ENCODE measurements around the gene GAN. TPM values are rescaled to one million over a fixed set of nuclear protein-coding genes. Genes with fewer than 3 reads are reported as not detected.

Gene GAN
- total and polyA plus RNA-seq, 10 of the 15 experiments (the other 5 are each of a cell fraction or from before 2014, with no cell fraction given): 0.42 to 8.4 (median 2.5) TPM

DNA sequence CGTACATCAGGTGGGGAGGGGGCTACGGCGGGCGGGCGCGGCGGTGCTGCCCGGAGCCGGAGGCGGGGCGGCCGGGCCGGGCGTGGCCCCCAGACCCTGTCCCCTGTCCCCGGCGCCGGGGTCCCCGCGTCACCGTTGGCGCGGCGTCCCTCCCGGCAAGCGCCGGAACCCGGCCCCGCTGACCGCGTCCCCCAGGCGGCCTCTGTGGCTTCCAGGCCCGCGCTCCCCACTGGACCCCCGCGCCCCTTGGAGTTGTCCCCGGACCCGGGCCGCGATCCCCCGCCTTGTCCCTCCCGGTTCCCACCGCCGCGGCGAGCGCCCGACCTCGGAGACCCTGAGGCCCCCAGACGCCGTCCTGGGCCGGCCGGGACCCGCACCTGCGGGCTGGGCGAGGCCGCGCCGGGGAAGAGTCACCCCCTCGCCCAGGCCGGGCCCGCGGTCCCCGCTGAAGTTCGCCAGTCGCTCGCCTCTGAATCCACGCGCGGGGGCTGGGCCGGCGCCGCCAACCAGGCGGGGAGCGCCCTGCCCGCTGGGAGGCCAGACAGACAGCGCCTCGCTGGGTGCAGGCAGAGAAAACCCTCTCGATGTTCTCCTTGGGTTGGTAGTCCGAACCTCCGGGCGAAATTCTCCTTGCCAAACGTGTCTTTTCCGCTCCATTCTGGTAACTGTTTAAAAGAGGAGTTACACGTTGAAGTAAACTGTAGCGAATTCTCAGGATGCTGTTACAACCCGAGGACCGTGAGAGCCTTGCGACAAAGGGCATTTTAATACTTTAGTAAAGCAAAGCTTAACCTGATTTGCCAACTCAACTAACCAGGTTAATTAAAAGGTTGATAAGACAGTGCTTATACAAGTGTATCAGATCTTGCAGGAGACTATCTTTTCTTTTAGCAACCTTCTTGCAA is 761 bp downstream of the GAN start:
- TSS peak; percentile 60 for BruUV-seq (replicated peaks)
- 0 out of 2 replicates have a peak, but pooled peaks have one; percentile 16 for TF ChIP-seq CREB1 (IDR thresholded peaks at IDR 0.05; ENCODE audit: low read depth)
- no peak for TF ChIP-seq RBBP5 (conservative IDR thresholded peaks at IDR 0.05)
- TF ChIP-seq EP300 (IDR thresholded peaks at IDR 0.05; ENCODE audit: borderline replicate concordance in 1 of 2, control insufficient read depth in 1 of 2, low read depth in 2 of 2, low read length in 2 of 2): no peak
- TF ChIP-seq, protein P1, sequence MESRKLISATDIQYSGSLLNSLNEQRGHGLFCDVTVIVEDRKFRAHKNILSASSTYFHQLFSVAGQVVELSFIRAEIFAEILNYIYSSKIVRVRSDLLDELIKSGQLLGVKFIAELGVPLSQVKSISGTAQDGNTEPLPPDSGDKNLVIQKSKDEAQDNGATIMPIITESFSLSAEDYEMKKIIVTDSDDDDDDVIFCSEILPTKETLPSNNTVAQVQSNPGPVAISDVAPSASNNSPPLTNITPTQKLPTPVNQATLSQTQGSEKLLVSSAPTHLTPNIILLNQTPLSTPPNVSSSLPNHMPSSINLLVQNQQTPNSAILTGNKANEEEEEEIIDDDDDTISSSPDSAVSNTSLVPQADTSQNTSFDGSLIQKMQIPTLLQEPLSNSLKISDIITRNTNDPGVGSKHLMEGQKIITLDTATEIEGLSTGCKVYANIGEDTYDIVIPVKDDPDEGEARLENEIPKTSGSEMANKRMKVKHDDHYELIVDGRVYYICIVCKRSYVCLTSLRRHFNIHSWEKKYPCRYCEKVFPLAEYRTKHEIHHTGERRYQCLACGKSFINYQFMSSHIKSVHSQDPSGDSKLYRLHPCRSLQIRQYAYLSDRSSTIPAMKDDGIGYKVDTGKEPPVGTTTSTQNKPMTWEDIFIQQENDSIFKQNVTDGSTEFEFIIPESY (IDR thresholded peaks at IDR 0.05): no peak
- TF ChIP-seq GATAD2B (conservative IDR thresholded peaks at IDR 0.05; ENCODE audit: low read depth): 0 out of 2 replicates have a peak, but pooled peaks have one; percentile 13
- TF ChIP-seq MXI1 (IDR thresholded peaks at IDR 0.05; ENCODE audit: low read depth, low read length): peak; percentile 42; the same call in 1 of the 2 replicates
- TF ChIP-seq HDAC6 (IDR thresholded peaks at IDR 0.05; ENCODE audit: unreplicated experiment): peak; percentile 49
- TF ChIP-seq, protein P2, sequence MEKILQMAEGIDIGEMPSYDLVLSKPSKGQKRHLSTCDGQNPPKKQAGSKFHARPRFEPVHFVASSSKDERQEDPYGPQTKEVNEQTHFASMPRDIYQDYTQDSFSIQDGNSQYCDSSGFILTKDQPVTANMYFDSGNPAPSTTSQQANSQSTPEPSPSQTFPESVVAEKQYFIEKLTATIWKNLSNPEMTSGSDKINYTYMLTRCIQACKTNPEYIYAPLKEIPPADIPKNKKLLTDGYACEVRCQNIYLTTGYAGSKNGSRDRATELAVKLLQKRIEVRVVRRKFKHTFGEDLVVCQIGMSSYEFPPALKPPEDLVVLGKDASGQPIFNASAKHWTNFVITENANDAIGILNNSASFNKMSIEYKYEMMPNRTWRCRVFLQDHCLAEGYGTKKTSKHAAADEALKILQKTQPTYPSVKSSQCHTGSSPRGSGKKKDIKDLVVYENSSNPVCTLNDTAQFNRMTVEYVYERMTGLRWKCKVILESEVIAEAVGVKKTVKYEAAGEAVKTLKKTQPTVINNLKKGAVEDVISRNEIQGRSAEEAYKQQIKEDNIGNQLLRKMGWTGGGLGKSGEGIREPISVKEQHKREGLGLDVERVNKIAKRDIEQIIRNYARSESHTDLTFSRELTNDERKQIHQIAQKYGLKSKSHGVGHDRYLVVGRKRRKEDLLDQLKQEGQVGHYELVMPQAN (conservative IDR thresholded peaks at IDR 0.05): 0 out of 2 replicates have a peak, but pooled peaks have one; percentile 8
- peak; percentile 15 for TF ChIP-seq SP1 (IDR thresholded peaks at IDR 0.05; ENCODE audit: low read depth, low read length)
- 0 out of 2 replicates have a peak, but pooled peaks have one; percentile 24 for TF ChIP-seq BACH1 (IDR thresholded peaks at IDR 0.05; ENCODE audit: borderline replicate concordance)
- peak; percentile 1; the same call in 1 of the 2 replicates for TF ChIP-seq IKZF1 (conservative IDR thresholded peaks at IDR 0.05)
- TF ChIP-seq BCLAF1 (IDR thresholded peaks at IDR 0.05): no peak
- DNase-seq (ENCODE audit: low read depth, low spot score): no peak
- H3K4me1 ChIP-seq (ENCODE audit: control insufficient read depth, insufficient read depth, low read length): peaks cover 7% of the 10 kb centered on the region
- in situ Hi-C loops (cut with MboI): no loop called here
- H3K9ac ChIP-seq (ENCODE audit: control insufficient read depth, insufficient read depth, low read length): peak overlapping the region; percentile 89
- peak overlapping the region; percentile 96 for H3K4me3 ChIP-seq
- no peaks in the 10 kb centered on the region for H3K9me3 ChIP-seq (replicated peaks; ENCODE audit: control insufficient read depth, insufficient read depth, low read length)
- intact Hi-C loops (cut with micrococcal nuclease; ENCODE audit: unreplicated experiment): loop anchor here (10.0 kb wide), 1 partner anchor 311 kb away; the partner anchor contains the start of genes CENPN and CMC2
- FAIRE-seq: no peak
- no peaks in the 10 kb centered on the region for H3K27me3 ChIP-seq (replicated peaks in 1 of 2; ENCODE audit: control insufficient read depth in 2 of 2, insufficient read depth in 2 of 2, low read length in 1 of 2)
- ChIA-PET POLR2A (interaction anchor here (0.8 to 1.4 kb wide), 2 partner anchors 9 to 239 kb away, joined by 3 to 5 read pairs; partner anchors contain the start of gene C16orf46), SMC1A (ENCODE audit: uncharacterized antibody, unreplicated experiment) (no interaction called here), CTCF (interaction anchor here (1.7 kb wide), 1 partner anchor 50 kb away, joined by 6 read pairs; no protein-coding TSS in a partner anchor), RAD21 (ENCODE audit: unreplicated experiment) (interaction anchor here (0.8 to 1.4 kb wide), 2 partner anchors 37 to 559 kb away, joined by 4 read pairs; no protein-coding TSS in a partner anchor)
- H3K4me2 ChIP-seq (ENCODE audit: control insufficient read depth, insufficient read depth): peak overlapping the region; percentile 91
- WGBS (ENCODE audit: insufficient coverage, insufficient replicate concordance, low lambda C conversion rate, missing lambda C conversion rate): under 1% methylated on average over 46 of the region's 88 CpGs
- peaks cover 15% of the 10 kb centered on the region for H3K79me2 ChIP-seq (ENCODE audit: control insufficient read depth, insufficient read depth, low read length)
- no peaks in the 10 kb centered on the region for H4K20me1 ChIP-seq (ENCODE audit: control insufficient read depth, insufficient read depth)
- H2AFZ ChIP-seq (ENCODE audit: control insufficient read depth, low read depth, low read length): peak overlapping the region; percentile 98
- peak; percentile 57 for ATAC-seq
- H3K27ac ChIP-seq (ENCODE audit: control insufficient read depth, insufficient read depth): peak overlapping the region; percentile 84
- no peaks in the 10 kb centered on the region for H3K36me3 ChIP-seq (ENCODE audit: control insufficient read depth in 2 of 2, insufficient read depth in 2 of 2, low read length in 1 of 2)
